ENCODE data around the gene DCLRE1C. TPM values are rescaled to one million over a fixed set of nuclear protein-coding genes. Genes with fewer than 3 reads are reported as not detected.
"Not testable (repeated sequence)": the region's sequence is repeated elsewhere in the genome, so short reads cannot be mapped to it uniquely, and the experiment has no call there.

DCLRE1C gene
- total RNA-seq, 1 donor from 2014 or later, result 8.6 TPM

DNA sequence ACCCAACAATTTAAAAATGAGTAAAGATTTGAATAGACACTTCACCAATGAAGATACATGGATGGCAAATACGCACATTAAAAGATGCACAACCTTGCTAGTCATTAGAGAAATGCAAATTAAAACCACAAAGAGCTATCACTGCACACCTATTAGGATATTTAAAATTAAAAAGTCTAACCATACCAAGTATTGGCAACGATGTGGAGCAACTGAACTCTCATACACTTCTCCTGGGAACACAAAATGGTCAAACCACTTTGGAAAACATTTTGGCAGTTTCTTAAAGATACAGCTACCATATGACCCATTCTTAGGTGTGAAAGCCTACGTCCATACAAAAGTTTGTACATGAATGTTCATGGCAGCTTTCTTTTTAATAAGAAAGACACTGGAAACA is 36.1 kb downstream of the DCLRE1C start:
- no peak for DNase-seq (ENCODE audit: low spot score in 2 of 2)
- TF ChIP-seq CTCF (IDR thresholded peaks at IDR 0.05), result no peak
- H3K27me3 ChIP-seq, result no peaks in the 10 kb centered on the region
- peaks cover 53 to 81% of the 10 kb centered on the region in 2 donors for H3K36me3 ChIP-seq
- no peak overlapping the region for H3K4me3 ChIP-seq
- H3K9me3 ChIP-seq, result peaks cover 7 to 25% of the 10 kb centered on the region in 2 donors
- H3K4me1 ChIP-seq, result no peaks in the 10 kb centered on the region
- intact Hi-C loops (cut with DNase I), result no loop called here
- no peak overlapping the region for H3K27ac ChIP-seq

- H3K4me3 ChIP-seq, result no peak overlapping the region
- intact Hi-C loops (cut with DNase I), result no loop called here
- no peak for TF ChIP-seq CTCF (IDR thresholded peaks at IDR 0.05)
These were observed 37.3 kb downstream of the DCLRE1C start for GRCh38 chr10:14916600-14916999.

GRCh38 chr10:14911801-14912200 is 42.1 kb downstream of the DCLRE1C start:
- TF ChIP-seq CTCF (IDR thresholded peaks at IDR 0.05), result no peak
- Histone ChIP-seq H3K4me1 (no peaks in the 10 kb centered on the region), H3K27ac (no peak overlapping the region), H3K36me3 (peaks cover 39 to 59% of the 10 kb centered on the region in 2 donors), H3K27me3 (no peaks in the 10 kb centered on the region), H3K9me3 (peaks cover 0 to 8% of the 10 kb centered on the region in 2 donors), H3K4me3 (no peak overlapping the region)
- intact Hi-C loops (cut with DNase I), result no loop called here
- no peak for DNase-seq (ENCODE audit: low spot score in 2 of 2)

More at GRCh38 chr10:14916600-14916999, 37.3 kb downstream of the DCLRE1C start:
- H3K36me3 ChIP-seq, result peaks cover 50 to 70% of the 10 kb centered on the region in 2 donors
- no peaks in the 10 kb centered on the region for H3K27me3 ChIP-seq
- H3K27ac ChIP-seq, result no peak overlapping the region
- no peak for DNase-seq (ENCODE audit: low spot score in 2 of 2)
- no peaks in the 10 kb centered on the region for H3K4me1 ChIP-seq
- H3K9me3 ChIP-seq, result peaks cover 7 to 25% of the 10 kb centered on the region in 2 donors

- intact Hi-C loops (cut with DNase I), result no loop called here
- Histone ChIP-seq H3K36me3 (peaks cover 37 to 51% of the 10 kb centered on the region in 2 donors), H3K4me1 (no peaks in the 10 kb centered on the region)
These were observed 42.9 kb downstream of the DCLRE1C start for GRCh38 chr10:14910953-14911352.

DNA sequence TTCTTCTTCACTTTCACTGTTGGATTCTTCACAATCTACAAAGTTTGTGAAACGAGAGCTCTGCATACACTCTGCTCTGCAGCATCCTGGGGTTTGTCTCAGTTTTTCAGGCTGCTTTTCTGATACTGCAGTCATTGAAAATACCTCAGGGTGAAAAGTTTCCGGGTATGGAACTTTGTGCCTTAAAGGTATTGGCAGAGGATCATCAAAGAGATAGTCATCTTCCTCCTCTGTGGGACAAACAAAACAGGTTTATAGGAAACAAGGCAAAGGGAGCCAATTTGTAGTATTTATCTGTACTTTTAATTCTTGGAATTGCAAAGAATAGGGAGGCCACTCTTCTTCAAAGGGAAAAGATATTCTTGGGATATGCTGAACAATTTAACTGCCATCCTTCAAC is 44.8 kb downstream of the DCLRE1C start:
- Histone ChIP-seq H3K4me1 (no peaks in the 10 kb centered on the region), H3K4me3 (no peak overlapping the region), H3K27ac (no peak overlapping the region), H3K27me3 (no peaks in the 10 kb centered on the region), H3K9me3 (no peaks in the 10 kb centered on the region), H3K36me3 (peaks cover 37 to 52% of the 10 kb centered on the region in 2 donors)
- TF ChIP-seq CTCF (IDR thresholded peaks at IDR 0.05), result no peak
- intact Hi-C loops (cut with DNase I), result no loop called here
- DNase-seq (ENCODE audit: low spot score in 2 of 2), result no peak

More at GRCh38 chr10:14910953-14911352, 42.9 kb downstream of the DCLRE1C start:
- Histone ChIP-seq H3K4me3 (no peak overlapping the region), H3K27me3 (no peaks in the 10 kb centered on the region), H3K9me3 (no peaks in the 10 kb centered on the region), H3K27ac (no peak overlapping the region)
- DNase-seq (ENCODE audit: low spot score in 2 of 2), result no peak
- TF ChIP-seq CTCF (IDR thresholded peaks at IDR 0.05), result no peak

- H3K27me3 ChIP-seq; H3K9me3 ChIP-seq; H3K4me3 ChIP-seq; DNase-seq (ENCODE audit: low spot score in 2 of 2); H3K27ac ChIP-seq; intact Hi-C loops (cut with DNase I); H3K4me1 ChIP-seq: not testable (repeated sequence)
- peaks cover 36 to 45% of the 10 kb centered on the region in 2 donors for H3K36me3 ChIP-seq
These were observed 46.3 kb downstream of the DCLRE1C start for GRCh38 chr10:14907591-14907990.
